Right ventricle myocardium superior (tissue), 1 donor: Measurements from ENCODE around the gene YIF1A. TPM values are rescaled to one million over a fixed set of nuclear protein-coding genes. Genes with fewer than 3 reads are reported as not detected.

Experiments used
- ATAC-seq: fragments of 200-7000 bp; cut with Tn5 transposase; one replicate; pipeline ENCODE4 v1.9.1; 2020; ENCODE audit warnings: mild to moderate bottlenecking; ENCODE audit not compliant: poor library complexity
- DNase-seq: peaks from one replicate; pipeline ENCODE4 v3.0.0-alpha.2; 2020
- intact Hi-C: fragments of 100-400 bp; cut with DNase I; formaldehyde crosslinking; loops from one replicate; pipeline ENCODE4 v1.11.2; 2022
- total RNA-seq: library from RNA; stranded (reverse); fragmentation: NEBNext Ultra II Directional; extraction: Animal tissue kit (Norgen Biotek cat#: 25700); gene quantifications from one replicate; pipeline ENCODE4 v1.2.1, GENCODE V29; 2021
- donor health status: DM: no; HTN: yes; CAD: no; lungs with severe emphysema.

The YIF1A gene
- total RNA-seq, 1 donor from 2014 or later, result 38.4 TPM

- intact Hi-C loops, result no loop called here
- no peak for DNase-seq
- ATAC-seq, result no peak
Observed at GRCh38 chr11:66239998-66240780, 48.8 kb downstream of the YIF1A start.

- intact Hi-C loops, result no loop called here
- DNase-seq (no peak), ATAC-seq (no peak)
Observed at GRCh38 chr11:66239511-66239910, 49.4 kb downstream of the YIF1A start.

DNA sequence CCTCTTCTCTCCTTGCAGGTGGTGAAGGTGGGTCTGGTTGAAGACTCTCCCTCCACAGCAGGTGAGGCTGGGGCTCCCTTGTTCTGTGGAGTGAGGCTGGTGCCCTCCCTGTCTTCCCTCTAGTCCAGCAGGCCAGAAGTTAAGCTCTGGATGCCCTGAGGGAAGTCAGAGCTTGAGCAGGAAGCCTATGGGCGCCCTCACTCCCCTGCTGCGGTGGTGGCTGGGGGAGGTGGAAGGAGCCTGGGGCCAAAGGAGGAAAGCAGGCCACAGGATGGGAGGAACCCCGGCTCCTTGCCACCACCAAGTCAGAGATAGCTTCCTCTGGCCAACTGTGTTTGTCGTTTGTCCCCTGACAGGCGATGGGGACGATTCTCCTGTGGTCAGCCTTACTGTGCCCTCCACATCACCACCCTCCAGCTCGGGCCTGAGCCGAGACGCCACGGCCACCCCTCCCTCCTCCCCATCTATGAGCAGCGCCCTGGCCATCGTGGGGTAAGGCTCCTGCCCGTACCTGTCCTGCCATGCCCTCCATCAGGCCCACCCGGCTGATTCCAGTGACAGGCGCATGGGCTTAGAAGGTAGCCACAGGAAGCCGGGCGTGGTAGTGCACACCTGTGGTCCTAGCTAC, 50.0 kb downstream of the YIF1A start:
- DNase-seq, result no peak
- no peak for ATAC-seq
- intact Hi-C loops, result no loop called here

GRCh38 chr11:66237867-66238266, 51.1 kb downstream of the YIF1A start:
- intact Hi-C loops, result no loop called here
- DNase-seq (no peak), ATAC-seq (no peak)

DNA sequence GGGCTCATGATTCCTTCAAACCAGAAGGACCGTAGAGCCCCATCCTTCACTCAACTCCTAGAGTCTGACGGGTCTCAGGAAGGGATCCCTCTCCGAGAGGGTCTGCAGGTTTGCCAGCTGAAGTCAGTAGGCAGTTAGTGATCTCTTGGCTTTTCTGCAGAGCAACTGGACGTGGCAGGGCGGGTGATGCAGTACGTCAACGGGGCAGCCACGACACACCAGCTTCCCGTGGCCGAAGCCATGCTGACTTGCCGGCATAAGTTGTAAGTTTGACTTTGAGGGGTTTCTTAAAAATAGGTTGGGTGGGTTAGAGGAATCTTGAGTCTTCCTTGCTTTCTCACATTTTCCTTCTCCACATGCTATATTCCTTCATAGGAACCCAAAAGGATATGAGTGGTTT, 53.8 kb downstream of the YIF1A start:
- intact Hi-C loops, result no loop called here
- ATAC-seq, result no peak
- no peak for DNase-seq

Other genes starting within 250 kb of the YIF1A start
- gene GAL3ST3, start 240.0 kb downstream of the YIF1A start, total RNA-seq, result 0.73 TPM
- 61.2 TPM for gene SF3B2, start 236.8 kb downstream of the YIF1A start, total RNA-seq
- gene PACS1, start 218.9 kb downstream of the YIF1A start, total RNA-seq, result 46.5 TPM
- gene KLC2, start 31.4 kb downstream of the YIF1A start, total RNA-seq, result 30.7 TPM
- 114 TPM for gene RAB1B, start 20.5 kb downstream of the YIF1A start, total RNA-seq
- not detected for gene CNIH2, start 11.0 kb downstream of the YIF1A start, total RNA-seq
- not detected for gene TMEM151A, start 2.8 kb upstream of the YIF1A start, total RNA-seq
- 15.7 TPM for gene CD248, start 27.9 kb upstream of the YIF1A start, total RNA-seq
- 1.0 TPM for gene RIN1, start 47.3 kb upstream of the YIF1A start, total RNA-seq
- 15.1 TPM for gene BRMS1, start 56.0 kb upstream of the YIF1A start, total RNA-seq
- 51.3 TPM for gene B4GAT1, start 58.5 kb upstream of the YIF1A start, total RNA-seq
- 16.3 TPM for gene SLC29A2, start 82.6 kb upstream of the YIF1A start, total RNA-seq
- gene NPAS4, start 131.9 kb upstream of the YIF1A start, total RNA-seq, result not detected
- 52.6 TPM for gene MRPL11, start 149.7 kb upstream of the YIF1A start, total RNA-seq
- gene PELI3, start 177.8 kb upstream of the YIF1A start, total RNA-seq, result 8.9 TPM
- gene DPP3, start 191.3 kb upstream of the YIF1A start, total RNA-seq, result 11.1 TPM
- 12.1 TPM for gene BBS1, start 221.5 kb upstream of the YIF1A start, total RNA-seq